IMR-90 (cell line): ENCODE results near the gene EFHC1. TPM values are rescaled to one million over a fixed set of nuclear protein-coding genes. Genes with fewer than 3 reads are reported as not detected.
A peak's percentile ranks its signal among the peaks of the same experiment; 100 is the strongest.

Source experiments
- ATAC-seq: fragments of 200-7000 bp; cut with Tn5 transposase; 2 replicates; pipeline ENCODE4 v1.9.1; 2020; ENCODE audit warnings: low read depth, mild to moderate bottlenecking, moderate library complexity
- BruUV-seq: library from RNA; stranded (reverse); fragments of 400-500 nt; replicated peaks from 2 replicates; lab custom pipeline; 2021; lab: Mats Ljungman, UMichigan
- CTCF ChIA-PET: fragments of 300-600 bp; formaldehyde crosslinking; extraction: SDS; loops from one replicate; lab custom pipeline; 2021; ENCODE audit warnings: antibody characterized with exemption; lab: Yijun Ruan, JAX
- POLR2A ChIA-PET: fragments of 300-600 bp; sonication (Branson Sonifier 250); formaldehyde crosslinking; loops from one replicate; lab custom pipeline; 2022; ENCODE audit warnings: antibody characterized with exemption; ENCODE audit not compliant: unreplicated experiment; lab: Charles Lee
- DNase-seq: peaks from one replicate; pipeline ENCODE4 v3.0.0; 2013
- H2AFZ ChIP-seq: replicated peaks from 2 replicates; pipeline ENCODE3; 2013; ENCODE audit warnings: low read length, mild to moderate bottlenecking; ENCODE audit not compliant: poor library complexity
- H2AK5ac ChIP-seq: 2 replicates; pipeline ENCODE4 v1.6.1; 2013; ENCODE audit warnings: low read depth, low read length, inconsistent platforms
- H2AK9ac ChIP-seq: replicated peaks from 2 replicates; pipeline ENCODE3; 2013; ENCODE audit warnings: mild to moderate bottlenecking, low read depth, low read length, moderate library complexity; ENCODE audit not compliant: poor library complexity
- H2BK120ac ChIP-seq: 2 replicates; pipeline ENCODE4 v1.6.1; 2013; ENCODE audit warnings: low read depth, low read length, inconsistent platforms
- H2BK15ac ChIP-seq: 3 replicates; pipeline ENCODE4 v1.6.1; 2013; ENCODE audit warnings: low read depth, low read length, inconsistent platforms
- H2BK20ac ChIP-seq: 2 replicates; pipeline ENCODE4 v1.6.1; 2013; ENCODE audit warnings: low read depth, mild to moderate bottlenecking, inconsistent platforms, low read length, moderate library complexity
- H2BK5ac ChIP-seq: 2 replicates; pipeline ENCODE4 v1.6.1; 2013; ENCODE audit warnings: mild to moderate bottlenecking, low read depth, low read length, inconsistent platforms; ENCODE audit not compliant: poor library complexity, severe bottlenecking
- H3K14ac ChIP-seq: replicated peaks from 2 replicates; pipeline ENCODE4 v1.6.1; 2013; ENCODE audit warnings: low read depth, low read length, inconsistent platforms
- H3K18ac ChIP-seq: 2 replicates; pipeline ENCODE4 v1.6.1; 2013; ENCODE audit warnings: low read depth, low read length, control low read depth
- H3K23ac ChIP-seq: 2 replicates; pipeline ENCODE4 v1.6.1; 2013; ENCODE audit warnings: low read depth, low read length, inconsistent platforms
- H3K27ac ChIP-seq: 2 replicates; pipeline ENCODE4 v1.5.1; 2013; ENCODE audit warnings: mild to moderate bottlenecking, control low read depth, low read length; ENCODE audit not compliant: insufficient read depth
- H3K27me3 ChIP-seq: 2 replicates; pipeline ENCODE4 v1.6.1; 2013; ENCODE audit warnings: low read length; ENCODE audit not compliant: control insufficient read depth, insufficient read depth
- H3K36me3 ChIP-seq: 2 replicates; pipeline ENCODE4 v1.6.1; 2013; ENCODE audit warnings: low read length, mixed read lengths; ENCODE audit not compliant: control insufficient read depth, insufficient read depth
- H3K4ac ChIP-seq: 2 replicates; pipeline ENCODE4 v1.6.1; 2013; ENCODE audit warnings: low read depth, low read length, inconsistent platforms
- H3K4me1 ChIP-seq: 2 replicates; pipeline ENCODE4 v1.6.1; 2013; ENCODE audit warnings: low read length, mixed read lengths; ENCODE audit not compliant: control insufficient read depth, insufficient read depth
- H3K4me2 ChIP-seq: 2 replicates; pipeline ENCODE4 v1.6.1; 2013; ENCODE audit warnings: low read depth, mild to moderate bottlenecking, control low read depth, low read length, moderate library complexity
- H3K4me3 ChIP-seq: 2 replicates; pipeline ENCODE4 v1.5.1; 2013; ENCODE audit warnings: low read depth, mild to moderate bottlenecking, control low read depth, low read length, moderate library complexity; ENCODE audit not compliant: insufficient read depth
- H3K56ac ChIP-seq: 2 replicates; pipeline ENCODE4 v1.6.1; 2013; ENCODE audit warnings: low read length, inconsistent platforms; ENCODE audit not compliant: insufficient read depth; ENCODE audit errors: extremely low read depth
- H3K79me1 ChIP-seq, 2 experiments: 2 replicates each; pipeline ENCODE4 v1.6.1; 2013; ENCODE audit warnings: low read length in 2 of 2, inconsistent platforms in 1 of 2, low read depth in 1 of 2
- H3K9ac ChIP-seq: 2 replicates; pipeline ENCODE4 v1.6.1; 2013; ENCODE audit warnings: low read depth, low read length, control low read depth
- H3K9me1 ChIP-seq: 2 replicates; pipeline ENCODE4 v1.6.1; 2013; ENCODE audit warnings: low read length, inconsistent platforms; ENCODE audit not compliant: insufficient read depth
- H3K9me3 ChIP-seq: 2 replicates; pipeline ENCODE4 v1.6.1; 2013; ENCODE audit warnings: low read length; ENCODE audit not compliant: control insufficient read depth, insufficient read depth
- H4K20me1 ChIP-seq: 2 replicates; pipeline ENCODE4 v1.6.1; 2013; ENCODE audit warnings: low read length, inconsistent platforms; ENCODE audit not compliant: insufficient read depth
- H4K5ac ChIP-seq: 2 replicates; pipeline ENCODE4 v1.6.1; 2013; ENCODE audit warnings: mild to moderate bottlenecking, low read depth, low read length, control low read depth
- H4K8ac ChIP-seq, 2 experiments: 2 replicates each; pipeline ENCODE4 v1.6.1; 2013; ENCODE audit warnings: low read depth in 2 of 2, low read length in 2 of 2, control low read depth in 1 of 2, inconsistent platforms in 1 of 2
- H4K91ac ChIP-seq: 2 replicates; pipeline ENCODE4 v1.6.1; 2013; ENCODE audit warnings: low read depth, low read length, inconsistent platforms; ENCODE audit not compliant: insufficient read depth
- BHLHE40 ChIP-seq: fragments of 150-350 bp; IDR thresholded peaks from 2 replicates; pipeline ENCODE4 v1.6.1; 2016; ENCODE audit warnings: mild to moderate bottlenecking, low read depth, low read length
- CEBPB ChIP-seq: IDR thresholded peaks from 2 replicates; pipeline ENCODE4 v1.6.1; 2012; ENCODE audit warnings: low read depth, low read length, improper control_type of control experiment
- CHD1 ChIP-seq: IDR thresholded peaks from 2 replicates; pipeline ENCODE4 v1.6.1; 2012; ENCODE audit warnings: low read depth, low read length, improper control_type of control experiment
- FOS ChIP-seq: fragments of 150-350 bp; IDR thresholded peaks from 2 replicates; pipeline ENCODE4 v1.6.1; 2016; ENCODE audit warnings: low read depth, low read length
- MAZ ChIP-seq: IDR thresholded peaks from 2 replicates; pipeline ENCODE4 v1.6.1; 2012; ENCODE audit warnings: low read depth, mild to moderate bottlenecking, low read length, improper control_type of control experiment, moderate library complexity, borderline replicate concordance
- NFE2L2 ChIP-seq: fragments of 150-350 bp; IDR thresholded peaks from 2 replicates; pipeline ENCODE4 v1.6.1; 2016; ENCODE audit warnings: low read depth, mild to moderate bottlenecking, low read length
- POLR2A ChIP-seq: IDR thresholded peaks from 2 replicates; pipeline ENCODE4 v1.6.1; 2012; ENCODE audit warnings: mild to moderate bottlenecking, low read depth, low read length
- RAD21 ChIP-seq: IDR thresholded peaks from 2 replicates; pipeline ENCODE4 v1.6.1; 2012; ENCODE audit warnings: low read length, improper control_type of control experiment
- RFX5 ChIP-seq: IDR thresholded peaks from 2 replicates; pipeline ENCODE4 v1.8.0; 2012; ENCODE audit warnings: low read depth, mild to moderate bottlenecking, low read length, moderate library complexity
- SMC3 ChIP-seq: fragments of 150-350 bp; IDR thresholded peaks from 2 replicates; pipeline ENCODE4 v1.6.1; 2016; ENCODE audit warnings: low read depth, mild to moderate bottlenecking, antibody characterized with exemption, low read length, moderate library complexity
- WGBS, 2 experiments: methylation state at CpG; one replicate each; pipeline versions ENCODE4 v1.1.5 to v1.1.7; 2013; ENCODE audit warnings: missing lambda C conversion rate in 2 of 2; ENCODE audit not compliant: insufficient read length in 1 of 2; ENCODE audit errors: extremely low coverage in 2 of 2; 5-methylcytosine and 5-hydroxymethylcytosine counted together
- dilution Hi-C: fragments of 300-500 bp; cut with HindIII; formaldehyde crosslinking; loops from one replicate; pipeline ENCODE4 v1.14.3; 2018; ENCODE audit warnings: low sequenced_read_pairs; ENCODE audit not compliant: unreplicated experiment
- in situ Hi-C: fragments of 300-500 bp; cut with MboI; formaldehyde crosslinking; loops from 3 replicates; pipeline ENCODE4 v1.14.3; 2019; ENCODE audit warnings: low sequenced_read_pairs, inconsistent platforms, mixed read lengths
- intact Hi-C: fragments of 100-400 bp; cut with micrococcal nuclease; formaldehyde crosslinking; loops from 2 replicates; pipeline ENCODE4 v1.10.0; 2022
- polyA plus RNA-seq, 3 experiments: library from polyadenylated mRNA; depleted of rRNA; stranded (reverse); fragments of >200 nt; gene quantifications; 2 replicates each; pipeline ENCODE4 v1.2.3, GENCODE V29; 2012; ENCODE audit warnings: low replicate concordance in 1 of 3
- total RNA-seq: library from RNA; depleted of rRNA; stranded (reverse); fragments of >200 nt; gene quantifications from 2 replicates; pipeline ENCODE4 v1.2.3, GENCODE V29; 2012
- TF ChIP-seq, protein P1 (sequence below): fragments of 150-350 bp; IDR thresholded peaks from 2 replicates; pipeline ENCODE4 v1.6.1; 2016; ENCODE audit warnings: low read depth, mild to moderate bottlenecking, low read length, moderate library complexity, borderline replicate concordance
- TF ChIP-seq, protein P2 (sequence below): fragments of 150-350 bp; IDR thresholded peaks from 2 replicates; pipeline ENCODE4 v1.6.1; 2017; ENCODE audit warnings: mild to moderate bottlenecking, antibody characterized with exemption, low read length, low read depth

Gene EFHC1
- total and polyA plus RNA-seq, 2 of the 4 experiments (the other 2 are of a cell fraction), result 14.0 to 23.0 TPM

DNA sequence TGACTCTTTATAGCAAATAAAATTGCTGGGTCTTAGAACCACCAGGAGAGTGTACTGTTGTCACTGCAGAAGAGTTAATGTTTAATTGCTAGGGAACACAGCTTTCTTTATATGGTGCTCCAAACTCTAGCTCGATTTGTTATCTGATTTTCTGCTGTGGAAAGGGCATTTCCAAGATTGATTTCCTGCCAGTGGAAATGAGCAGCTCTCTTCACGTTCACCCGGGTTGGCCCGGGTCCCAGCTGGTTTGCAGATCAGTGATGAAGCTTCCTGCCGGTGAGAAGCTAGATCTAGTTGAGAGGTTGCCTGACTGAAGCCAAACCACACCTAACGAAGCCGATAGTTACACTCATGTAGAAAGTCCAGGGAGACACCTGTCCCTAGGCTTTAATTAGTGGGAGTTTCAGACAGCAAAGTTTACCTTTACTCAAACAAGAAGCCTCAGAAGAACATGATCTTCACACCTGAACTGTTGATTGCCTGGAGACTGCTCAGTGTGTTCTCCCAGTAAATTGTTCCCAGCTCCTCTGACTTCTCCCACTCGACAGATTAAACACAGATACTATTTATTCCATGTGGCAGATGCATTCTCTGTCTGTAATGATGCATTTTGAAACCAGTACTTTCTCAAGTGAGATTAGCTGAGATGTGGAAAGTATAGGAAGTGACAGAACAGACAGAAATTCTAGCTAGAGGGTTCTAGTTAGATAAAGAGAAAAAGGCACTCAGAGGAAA lies 30.3 kb upstream of the EFHC1 start (continued):
- TF ChIP-seq, protein P1, sequence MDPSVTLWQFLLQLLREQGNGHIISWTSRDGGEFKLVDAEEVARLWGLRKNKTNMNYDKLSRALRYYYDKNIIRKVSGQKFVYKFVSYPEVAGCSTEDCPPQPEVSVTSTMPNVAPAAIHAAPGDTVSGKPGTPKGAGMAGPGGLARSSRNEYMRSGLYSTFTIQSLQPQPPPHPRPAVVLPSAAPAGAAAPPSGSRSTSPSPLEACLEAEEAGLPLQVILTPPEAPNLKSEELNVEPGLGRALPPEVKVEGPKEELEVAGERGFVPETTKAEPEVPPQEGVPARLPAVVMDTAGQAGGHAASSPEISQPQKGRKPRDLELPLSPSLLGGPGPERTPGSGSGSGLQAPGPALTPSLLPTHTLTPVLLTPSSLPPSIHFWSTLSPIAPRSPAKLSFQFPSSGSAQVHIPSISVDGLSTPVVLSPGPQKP, result no peak
- TF ChIP-seq RFX5 (no peak), POLR2A (no peak)

DNA sequence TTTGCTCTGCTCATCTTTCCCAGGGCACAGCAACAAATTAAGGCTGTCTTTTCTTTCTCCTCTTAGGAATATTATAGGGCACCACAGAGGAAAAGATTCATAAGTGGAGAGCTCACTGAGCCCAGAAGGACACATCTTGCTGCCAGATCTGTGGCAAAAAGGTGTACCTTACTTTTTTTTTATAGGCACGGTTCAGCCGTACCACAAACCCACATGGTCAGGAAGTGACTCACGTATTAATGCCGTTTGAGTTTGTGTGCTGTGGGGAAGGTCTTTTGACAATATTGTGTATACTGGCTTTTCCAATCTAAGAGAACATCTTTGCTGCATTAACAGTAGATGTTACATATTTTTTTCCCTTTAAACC lies 29.8 kb upstream of the EFHC1 start:
- ChIA-PET CTCF (interaction anchor here (1.0 to 1.7 kb wide), 5 partner anchors 10 to 262 kb away, joined by 3 to 6 read pairs (median 3); partner anchors contain the start of gene PAQR8), POLR2A (no interaction called here)
- Histone ChIP-seq H2BK120ac (no peak overlapping the region), H4K5ac (no peak overlapping the region), H3K4me3 (no peak overlapping the region), H3K36me3 (no peaks in the 10 kb centered on the region), H3K9me3 (no peaks in the 10 kb centered on the region), H3K27ac (no peak overlapping the region), H4K20me1 (no peaks in the 10 kb centered on the region), H3K9me1 (peaks cover 8% of the 10 kb centered on the region; the same call in 1 of the 2 replicates), H3K18ac (no peak overlapping the region), H3K4ac (no peak overlapping the region), H3K56ac (0 out of 2 replicates have a peak overlapping the region, but pooled peaks have one; percentile 9), H4K8ac (no peak overlapping the region), H3K4me2 (peak overlapping the region; percentile 38; the same call in 1 of the 2 replicates), H3K9ac (no peak overlapping the region), H2BK15ac (no peak overlapping the region), H2AFZ (peak overlapping the region; percentile 66), H3K14ac (no peak overlapping the region), H2BK20ac (no peak overlapping the region), H4K91ac (no peak overlapping the region), H2BK5ac (no peak overlapping the region), H2AK5ac (no peak overlapping the region), H3K23ac (peak overlapping the region; percentile 4; the same call in 1 of the 2 replicates), H3K79me1 (no peaks in the 10 kb centered on the region; a peak in 1 of 4 replicates), H2AK9ac (no peak overlapping the region), H3K27me3 (no peaks in the 10 kb centered on the region), H3K4me1 (peaks cover 5% of the 10 kb centered on the region)
- ATAC-seq (peak; percentile 52), DNase-seq (peak; percentile 73)
- WGBS, 2 experiments, result no CpG with 5 or more reads among the region's 4 CpGs
- no TSS peak for BruUV-seq
- dilution Hi-C loops, result no loop called here
- intact Hi-C loops, result no loop called here
- TF ChIP-seq NFE2L2 (no peak), BHLHE40 (peak; percentile 44; the same call in 1 of the 2 replicates), CHD1 (no peak), SMC3 (no peak), MAZ (no peak), RAD21 (no peak), FOS (0 out of 2 replicates have a peak, but pooled peaks have one; percentile 10), CEBPB (no peak)
- TF ChIP-seq, protein P2, sequence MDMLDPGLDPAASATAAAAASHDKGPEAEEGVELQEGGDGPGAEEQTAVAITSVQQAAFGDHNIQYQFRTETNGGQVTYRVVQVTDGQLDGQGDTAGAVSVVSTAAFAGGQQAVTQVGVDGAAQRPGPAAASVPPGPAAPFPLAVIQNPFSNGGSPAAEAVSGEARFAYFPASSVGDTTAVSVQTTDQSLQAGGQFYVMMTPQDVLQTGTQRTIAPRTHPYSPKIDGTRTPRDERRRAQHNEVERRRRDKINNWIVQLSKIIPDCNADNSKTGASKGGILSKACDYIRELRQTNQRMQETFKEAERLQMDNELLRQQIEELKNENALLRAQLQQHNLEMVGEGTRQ, result peak; percentile 39; the same call in 1 of the 2 replicates
- in situ Hi-C loops, result loop anchor here (10.0 kb wide), 1 partner anchor 226 kb away; no protein-coding TSS in a partner anchor
